Liver (tissue), 9 donors: Measurements from ENCODE around the gene MAPK8. TPM values are rescaled to one million over a fixed set of nuclear protein-coding genes. Genes with fewer than 3 reads are reported as not detected.

Experiments used
- DNase-seq: peaks from one replicate; pipeline ENCODE4 v3.0.0-alpha.2; 2017; ENCODE audit warnings: low spot score
- H3K27ac ChIP-seq, 2 donors: one replicate each; pipeline ENCODE4 v1.7.0; 2013; ENCODE audit warnings: inconsistent platforms in 2 of 2, low read length in 2 of 2, control low read depth in 1 of 2, low read depth in 1 of 2, mild to moderate bottlenecking in 1 of 2
- H3K27me3 ChIP-seq, 4 donors: one replicate each; pipeline versions ENCODE4 v1.6.1 to v1.7.0; 2013; ENCODE audit warnings: low read length in 3 of 4, inconsistent platforms in 1 of 4, mild to moderate bottlenecking in 1 of 4, moderate library complexity in 1 of 4; ENCODE audit not compliant: control insufficient read depth in 4 of 4, insufficient read depth in 4 of 4
- H3K36me3 ChIP-seq, 4 donors: one replicate each; pipeline versions ENCODE4 v1.6.1 to v1.7.0; 2013; ENCODE audit warnings: low read length in 3 of 4, mild to moderate bottlenecking in 3 of 4, low read depth in 1 of 4, moderate library complexity in 1 of 4; ENCODE audit not compliant: control insufficient read depth in 4 of 4, insufficient read depth in 3 of 4
- H3K4me1 ChIP-seq, 4 donors: one replicate each; pipeline versions ENCODE4 v1.6.1 to v1.7.0; 2013; ENCODE audit warnings: low read length in 3 of 4, mild to moderate bottlenecking in 3 of 4, moderate library complexity in 1 of 4; ENCODE audit not compliant: control insufficient read depth in 4 of 4, insufficient read depth in 4 of 4
- H3K4me3 ChIP-seq, 3 donors: one replicate each; pipeline versions ENCODE4 v1.6.1 to v1.7.0; 2013; ENCODE audit warnings: low read length in 3 of 3, control low read depth in 1 of 3, low read depth in 1 of 3, mild to moderate bottlenecking in 1 of 3
- H3K9ac ChIP-seq, 2 donors: one replicate each; pipeline ENCODE4 v1.7.0; 2013; ENCODE audit warnings: low read length in 2 of 2, mild to moderate bottlenecking in 2 of 2, moderate library complexity in 2 of 2, control low read depth in 1 of 2, low read depth in 1 of 2
- H3K9me3 ChIP-seq, 4 donors: one replicate each; pipeline versions ENCODE4 v1.6.1 to v1.7.0; 2013; ENCODE audit warnings: low read length in 3 of 4; ENCODE audit not compliant: control insufficient read depth in 4 of 4
- ATF3 ChIP-seq: IDR thresholded peaks from 2 replicates; pipeline ENCODE4 v1.6.1; 2016; ENCODE audit warnings: antibody characterized with exemption
- CTCF ChIP-seq: fragments of 150-350 bp; IDR thresholded peaks from 2 replicates; pipeline ENCODE4 v1.5.1; 2017; ENCODE audit warnings: improper control_type of control experiment, low read depth, low read length; ENCODE audit not compliant: missing input control
- EGR1 ChIP-seq, 2 donors: IDR thresholded peaks; 2 replicates each; pipeline ENCODE4 v1.6.1; 2016 to 2018; ENCODE audit warnings: antibody characterized with exemption in 2 of 2, low read depth in 2 of 2
- FOXA1 ChIP-seq: IDR thresholded peaks from 2 replicates; pipeline ENCODE4 v1.6.1; 2016; ENCODE audit warnings: antibody characterized with exemption
- FOXA2 ChIP-seq: IDR thresholded peaks from 2 replicates; pipeline ENCODE4 v1.6.1; 2016; ENCODE audit warnings: antibody characterized with exemption
- GABPA ChIP-seq, 2 donors: IDR thresholded peaks in 1 of 2; conservative IDR thresholded peaks in 1 of 2; 2 replicates each; pipeline ENCODE4 v1.6.1; 2016; ENCODE audit warnings: antibody characterized with exemption in 2 of 2, mild to moderate bottlenecking in 1 of 2, moderate library complexity in 1 of 2
- HNF4A ChIP-seq, 2 donors: conservative IDR thresholded peaks; 2 replicates each; pipeline ENCODE4 v1.6.1; 2016; ENCODE audit warnings: antibody characterized with exemption in 2 of 2, mild to moderate bottlenecking in 2 of 2
- HNF4G ChIP-seq: IDR thresholded peaks from 2 replicates; pipeline ENCODE4 v1.6.1; 2016; ENCODE audit warnings: antibody characterized with exemption
- JUND ChIP-seq, 2 donors: IDR thresholded peaks; 2 replicates each; pipeline ENCODE4 v1.6.1; 2016; ENCODE audit warnings: antibody characterized with exemption in 2 of 2
- MAX ChIP-seq: IDR thresholded peaks from 2 replicates; pipeline ENCODE4 v1.6.1; 2016; ENCODE audit warnings: antibody characterized with exemption
- NR2F2 ChIP-seq: IDR thresholded peaks from 2 replicates; pipeline ENCODE4 v1.6.1; 2016; ENCODE audit warnings: antibody characterized with exemption
- RAD21 ChIP-seq, 2 donors: IDR thresholded peaks; 2 replicates each; pipeline ENCODE4 v1.6.1; 2016; ENCODE audit warnings: antibody characterized with exemption in 2 of 2, mild to moderate bottlenecking in 2 of 2
- REST ChIP-seq: IDR thresholded peaks from 2 replicates; pipeline ENCODE4 v1.6.1; 2016; ENCODE audit warnings: antibody characterized with exemption, mild to moderate bottlenecking
- RXRA ChIP-seq, 2 donors: IDR thresholded peaks; 2 replicates each; pipeline ENCODE4 v1.6.1; 2017 to 2018; ENCODE audit warnings: antibody characterized with exemption in 2 of 2, mild to moderate bottlenecking in 1 of 2
- SP1 ChIP-seq: IDR thresholded peaks from 2 replicates; pipeline ENCODE4 v1.6.1; 2018; ENCODE audit warnings: antibody characterized with exemption, mild to moderate bottlenecking
- TAF1 ChIP-seq: conservative IDR thresholded peaks from 2 replicates; pipeline ENCODE4 v1.6.1; 2016; ENCODE audit warnings: antibody characterized with exemption, mild to moderate bottlenecking
- YY1 ChIP-seq: IDR thresholded peaks from 2 replicates; pipeline ENCODE4 v1.6.1; 2016; ENCODE audit warnings: antibody characterized with exemption, mild to moderate bottlenecking
- ZBTB33 ChIP-seq: IDR thresholded peaks from 2 replicates; pipeline ENCODE4 v1.6.1; 2016; ENCODE audit warnings: antibody characterized with exemption
- WGBS: extraction: QIAGEN DNeasy Blood & Tissue Kit; methylation state at CpG from one replicate; pipeline ENCODE4 v1.1.7; 2013; 5-methylcytosine and 5-hydroxymethylcytosine counted together
- polyA plus RNA-seq, 2 donors: library from polyadenylated mRNA; stranded (reverse) in 1 of 2; unstranded in 1 of 2; fragments of 200-250 nt in 1 of 2; fragments of >200 nt in 1 of 2; fragmentation: Nextera tagmentation in 1 of 2; extraction: Ambion mirVana in 1 of 2; gene quantifications; one replicate each; pipeline versions ENCODE4 v1.2.1 to v1.2.3, GENCODE V29; 2013 to 2015
- total RNA-seq, 2 donors: library from RNA; depleted of rRNA; stranded (reverse); fragments of >200 nt; gene quantifications; one replicate each; pipeline ENCODE4 v1.2.3, GENCODE V29; 2014
- donor health status: healthy.
- donor health status: healthy.
- donor health status: healthy.
- donor health status: healthy.
- donor health status: healthy.

The MAPK8 gene
- total and polyA plus RNA-seq, 4 donors, result 14.9 to 51.6 (median 24.8) TPM

GRCh38 chr10:48274636-48275035 is 31.8 kb upstream of the MAPK8 start, which contains the start of gene FRMPD2:
Gene FRMPD2, minus strand, starts transcription at chr10:48274696. Its CDS starts 129 bp downstream, at chr10:48274567.
- H3K36me3 ChIP-seq, result no peaks in the 10 kb centered on the region
- DNase-seq, result no peak
- WGBS, result 77% methylated on average over 8 of the region's 8 CpGs
- no peak within 1 kb of the TSS for H3K27ac ChIP-seq
- no peaks in the 10 kb centered on the region for H3K27me3 ChIP-seq
- TF ChIP-seq HNF4A (conservative IDR thresholded peaks at IDR 0.05) (no peak), ATF3 (no peak), RXRA (IDR thresholded peaks at IDR 0.05) (no peak), RAD21 (IDR thresholded peaks at IDR 0.05) (no peak), ZBTB33 (no peak), GABPA (IDR thresholded peaks at IDR 0.05 in 1 of 2, conservative IDR thresholded peaks at IDR 0.05 in 1 of 2) (no peak), FOXA1 (no peak), CTCF (no peak)
- no peak within 1 kb of the TSS for H3K4me3 ChIP-seq
- H3K9ac ChIP-seq, result no peak within 1 kb of the TSS
- no peaks in the 10 kb centered on the region for H3K9me3 ChIP-seq
- H3K4me1 ChIP-seq, result no peaks in the 10 kb centered on the region

GRCh38 chr10:48277093-48277492 is 29.4 kb upstream of the MAPK8 start:
- Histone ChIP-seq H3K4me3 (no peak overlapping the region), H3K9me3 (no peaks in the 10 kb centered on the region), H3K9ac (no peak overlapping the region), H3K27ac (no peak overlapping the region), H3K4me1 (no peaks in the 10 kb centered on the region), H3K36me3 (no peaks in the 10 kb centered on the region), H3K27me3 (no peaks in the 10 kb centered on the region)
- WGBS, result 94% methylated on average over 1 of the region's 1 CpG
- DNase-seq, result no peak
- TF ChIP-seq ZBTB33 (no peak), REST (no peak), CTCF (no peak), JUND (IDR thresholded peaks at IDR 0.05) (no peak), RAD21 (IDR thresholded peaks at IDR 0.05) (no peak), NR2F2 (no peak), EGR1 (IDR thresholded peaks at IDR 0.05; ENCODE audit: low read depth in 2 of 2) (no peak), GABPA (IDR thresholded peaks at IDR 0.05 in 1 of 2, conservative IDR thresholded peaks at IDR 0.05 in 1 of 2) (no peak), ATF3 (no peak), YY1 (no peak), RXRA (IDR thresholded peaks at IDR 0.05) (no peak), FOXA2 (no peak), HNF4G (no peak), HNF4A (conservative IDR thresholded peaks at IDR 0.05) (no peak), TAF1 (no peak), SP1 (no peak), MAX (no peak), FOXA1 (no peak)
